Tibial nerve (tissue), 4 donors: Measurements from ENCODE around the gene SLIT3. TPM values are rescaled to one million over a fixed set of nuclear protein-coding genes. Genes with fewer than 3 reads are reported as not detected.

Experiments used
- DNase-seq, 2 donors: peaks; one replicate each; pipeline ENCODE4 v3.0.0-alpha.2; 2019; ENCODE audit warnings: low spot score in 2 of 2
- H3K27ac ChIP-seq, 4 donors: fragments of 200-600 bp; sonication (generic) in 3 of 4; one replicate each; pipeline ENCODE4 v1.5.1; 2017 to 2019; ENCODE audit warnings: mild to moderate bottlenecking in 1 of 4
- H3K27me3 ChIP-seq, 2 donors: fragments of 200-600 bp; sonication (generic) in 1 of 2; one replicate each; pipeline versions ENCODE4 v1.5.1 to v1.6.0; 2017 to 2019
- H3K36me3 ChIP-seq, 3 donors: fragments of 200-600 bp; sonication (generic); one replicate each; pipeline ENCODE4 v1.5.1; 2018 to 2019
- H3K4me1 ChIP-seq, 4 donors: fragments of 200-600 bp; sonication (generic) in 3 of 4; one replicate each; pipeline ENCODE4 v1.5.1; 2017 to 2019
- H3K4me3 ChIP-seq, 4 donors: fragments of 200-600 bp; sonication (generic) in 3 of 4; one replicate each; pipeline ENCODE4 v1.5.1; 2017 to 2019; ENCODE audit warnings: mild to moderate bottlenecking in 1 of 4, moderate library complexity in 1 of 4
- H3K9me3 ChIP-seq, 4 donors: fragments of 200-600 bp; sonication (generic) in 3 of 4; one replicate each; pipeline ENCODE4 v1.5.1; 2017 to 2019
- EP300 ChIP-seq, 2 donors: sonication (generic); formaldehyde crosslinking; IDR thresholded peaks; one replicate each; pipeline ENCODE4 v1.6.1; 2017; ENCODE audit warnings: antibody characterized with exemption in 2 of 2, mild to moderate bottlenecking in 1 of 2
- POLR2A ChIP-seq, 2 donors: fragments of 450-650 bp; IDR thresholded peaks; one replicate each; pipeline ENCODE4 v1.6.1; 2017; ENCODE audit warnings: antibody characterized with exemption in 2 of 2, mild to moderate bottlenecking in 2 of 2, moderate library complexity in 2 of 2
- WGBS, 2 donors: methylation state at CpG; one replicate each; pipeline ENCODE4 v1.1.5; 2018; 5-methylcytosine and 5-hydroxymethylcytosine counted together
- total RNA-seq, 4 donors: library from RNA; depleted of rRNA; stranded (reverse); fragments of >200 nt; gene quantifications; one replicate each; pipeline ENCODE4 v1.1.0, GENCODE V29; 2016
- TF ChIP-seq, protein P1 (sequence below), 5 experiments: fragments of 200-600 bp in 3 of 5; fragments of 450-650 bp in 2 of 5; sonication (generic) in 3 of 5; IDR thresholded peaks; one replicate each; pipeline ENCODE4 v1.5.1; 2016 to 2019; ENCODE audit warnings: antibody characterized with exemption in 5 of 5, mild to moderate bottlenecking in 3 of 5, moderate library complexity in 2 of 5

The SLIT3 gene
- total RNA-seq, 4 donors from 2014 or later, result 16.6 to 39.0 (median 20.2) TPM

DNA sequence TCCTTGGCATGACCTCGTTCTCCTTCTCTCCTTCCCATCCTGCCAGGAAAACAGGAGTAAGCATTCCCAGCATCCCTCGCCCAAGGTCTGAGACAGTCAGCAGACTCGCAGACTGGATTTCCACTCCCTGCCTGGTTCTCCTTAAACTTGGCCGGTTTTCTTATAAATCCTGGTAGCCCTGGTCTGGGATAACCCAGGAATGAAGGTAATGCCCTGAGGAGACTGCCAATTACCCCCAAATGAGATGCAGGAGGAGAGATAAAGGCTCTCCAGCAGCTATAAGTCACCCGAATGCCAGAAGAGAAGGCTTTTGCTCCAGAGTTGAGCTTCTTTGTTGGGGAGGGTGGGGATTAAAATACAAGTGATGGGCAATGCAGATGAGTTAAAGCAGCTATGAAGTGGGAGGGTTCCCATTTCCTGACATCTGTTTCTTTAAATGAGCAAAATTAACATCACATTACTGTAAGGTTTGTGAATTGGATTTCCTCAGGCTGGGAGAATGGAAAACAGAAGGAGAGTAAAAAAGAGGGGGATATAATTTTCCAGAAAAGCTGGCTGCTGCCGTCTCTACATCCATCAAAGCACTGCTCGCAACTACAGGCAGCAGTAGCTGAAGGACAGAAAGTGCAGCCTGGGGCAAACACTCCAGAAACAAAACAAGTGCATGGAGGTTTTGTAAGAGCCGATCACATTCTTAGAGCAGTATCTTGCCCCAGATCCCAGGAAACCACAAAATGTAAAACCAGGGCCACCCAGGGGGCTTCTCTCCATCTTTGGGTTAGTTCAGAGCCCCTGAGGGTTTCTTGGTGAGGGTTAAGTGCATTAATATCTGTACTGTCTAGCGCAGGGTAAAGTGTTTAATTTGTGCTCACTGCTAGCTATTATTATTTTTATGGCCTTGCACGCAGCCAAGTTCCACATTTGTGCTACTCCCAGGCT lies 544.2 kb downstream of the SLIT3 start:
- Histone ChIP-seq H3K4me3 (no peak overlapping the region), H3K27ac (no peak overlapping the region), H3K4me1 (no peaks in the 10 kb centered on the region), H3K9me3 (no peaks in the 10 kb centered on the region), H3K27me3 (no peaks in the 10 kb centered on the region), H3K36me3 (no peaks in the 10 kb centered on the region)
- WGBS, 2 donors, result 68 to 80% methylated on average over 10 of the region's 10 CpGs
- TF ChIP-seq EP300 (IDR thresholded peaks at IDR 0.05) (no peak), POLR2A (IDR thresholded peaks at IDR 0.05) (no peak)
- DNase-seq, result no peak

DNA sequence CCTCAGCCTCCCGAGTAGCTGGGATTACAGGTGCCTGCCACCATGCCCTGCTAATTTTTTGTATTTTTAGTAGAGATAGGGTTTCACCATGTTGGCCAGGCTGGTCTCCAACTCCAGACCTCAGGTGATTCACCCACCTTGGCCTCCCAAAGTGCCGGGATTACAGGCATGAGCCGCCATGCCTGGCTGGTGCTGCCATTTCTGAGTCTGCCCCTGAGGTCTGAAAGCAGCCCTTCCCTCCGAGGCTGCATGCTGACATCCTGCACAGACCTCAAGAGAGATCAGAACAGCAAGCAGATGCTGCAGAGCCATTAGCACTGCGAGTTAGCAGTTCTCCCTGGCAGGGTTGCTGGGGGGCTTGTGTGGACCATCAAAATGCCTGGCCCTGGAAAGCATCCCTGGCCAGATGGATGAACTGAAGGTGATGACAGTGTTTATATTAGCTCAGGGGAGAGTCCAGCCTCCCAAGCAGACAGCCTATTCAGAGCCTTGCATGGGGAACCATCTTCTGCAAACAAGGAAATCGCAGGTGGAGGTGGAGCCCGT lies 545.3 kb downstream of the SLIT3 start:
- H3K36me3 ChIP-seq, result no peaks in the 10 kb centered on the region
- WGBS, 2 donors, result 87 to 88% methylated on average over 7 of the region's 7 CpGs

DNA sequence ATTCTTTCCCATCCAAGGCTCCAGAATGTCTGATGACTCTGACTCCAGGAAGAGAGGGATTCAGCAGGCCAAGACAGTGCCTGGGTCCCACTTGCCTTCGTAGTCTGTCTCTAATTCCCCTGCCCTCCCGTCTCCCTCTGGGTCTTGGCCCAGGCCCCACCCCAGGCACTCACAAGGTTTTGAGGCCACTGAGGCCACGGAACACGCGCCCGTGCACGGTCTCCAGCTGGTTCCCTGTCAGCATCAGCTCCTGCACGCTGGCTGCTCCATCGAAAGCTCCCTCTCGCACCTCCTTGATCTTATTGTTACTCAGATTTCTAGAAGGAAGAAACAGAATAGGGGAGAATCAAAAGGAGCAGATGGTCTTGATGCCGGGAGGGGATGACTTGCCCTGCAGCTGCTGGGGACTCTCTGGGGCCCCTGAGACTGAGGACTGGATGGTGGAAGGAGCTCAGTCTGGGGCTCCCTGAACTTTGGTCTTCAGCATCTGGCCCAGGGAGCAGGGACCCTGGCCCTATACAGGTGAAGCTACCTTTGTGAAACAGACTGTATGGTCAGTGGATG lies 547.2 kb downstream of the SLIT3 start:
- no peak for DNase-seq
- TF ChIP-seq EP300 (IDR thresholded peaks at IDR 0.05) (no peak), POLR2A (IDR thresholded peaks at IDR 0.05) (no peak)
- TF ChIP-seq, protein P1, sequence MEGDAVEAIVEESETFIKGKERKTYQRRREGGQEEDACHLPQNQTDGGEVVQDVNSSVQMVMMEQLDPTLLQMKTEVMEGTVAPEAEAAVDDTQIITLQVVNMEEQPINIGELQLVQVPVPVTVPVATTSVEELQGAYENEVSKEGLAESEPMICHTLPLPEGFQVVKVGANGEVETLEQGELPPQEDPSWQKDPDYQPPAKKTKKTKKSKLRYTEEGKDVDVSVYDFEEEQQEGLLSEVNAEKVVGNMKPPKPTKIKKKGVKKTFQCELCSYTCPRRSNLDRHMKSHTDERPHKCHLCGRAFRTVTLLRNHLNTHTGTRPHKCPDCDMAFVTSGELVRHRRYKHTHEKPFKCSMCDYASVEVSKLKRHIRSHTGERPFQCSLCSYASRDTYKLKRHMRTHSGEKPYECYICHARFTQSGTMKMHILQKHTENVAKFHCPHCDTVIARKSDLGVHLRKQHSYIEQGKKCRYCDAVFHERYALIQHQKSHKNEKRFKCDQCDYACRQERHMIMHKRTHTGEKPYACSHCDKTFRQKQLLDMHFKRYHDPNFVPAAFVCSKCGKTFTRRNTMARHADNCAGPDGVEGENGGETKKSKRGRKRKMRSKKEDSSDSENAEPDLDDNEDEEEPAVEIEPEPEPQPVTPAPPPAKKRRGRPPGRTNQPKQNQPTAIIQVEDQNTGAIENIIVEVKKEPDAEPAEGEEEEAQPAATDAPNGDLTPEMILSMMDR (IDR thresholded peaks at IDR 0.05), result no peak
- Histone ChIP-seq H3K4me3 (no peak overlapping the region), H3K27ac (no peak overlapping the region), H3K36me3 (peaks cover 0 to 6% (median 0%) of the 10 kb centered on the region in 3 donors), H3K27me3 (no peaks in the 10 kb centered on the region), H3K4me1 (no peaks in the 10 kb centered on the region), H3K9me3 (no peaks in the 10 kb centered on the region)
- 86 to 90% methylated on average over 11 of the region's 11 CpGs for WGBS, 2 donors

More for the DNA sequence above, 545.3 kb downstream of the SLIT3 start:
- Histone ChIP-seq H3K27me3 (no peaks in the 10 kb centered on the region), H3K4me1 (no peaks in the 10 kb centered on the region), H3K4me3 (no peak overlapping the region), H3K9me3 (no peaks in the 10 kb centered on the region), H3K27ac (no peak overlapping the region)
- TF ChIP-seq, protein P1 (IDR thresholded peaks at IDR 0.05), result no peak
- TF ChIP-seq EP300 (IDR thresholded peaks at IDR 0.05) (no peak), POLR2A (IDR thresholded peaks at IDR 0.05) (no peak)
- DNase-seq, result no peak

DNA sequence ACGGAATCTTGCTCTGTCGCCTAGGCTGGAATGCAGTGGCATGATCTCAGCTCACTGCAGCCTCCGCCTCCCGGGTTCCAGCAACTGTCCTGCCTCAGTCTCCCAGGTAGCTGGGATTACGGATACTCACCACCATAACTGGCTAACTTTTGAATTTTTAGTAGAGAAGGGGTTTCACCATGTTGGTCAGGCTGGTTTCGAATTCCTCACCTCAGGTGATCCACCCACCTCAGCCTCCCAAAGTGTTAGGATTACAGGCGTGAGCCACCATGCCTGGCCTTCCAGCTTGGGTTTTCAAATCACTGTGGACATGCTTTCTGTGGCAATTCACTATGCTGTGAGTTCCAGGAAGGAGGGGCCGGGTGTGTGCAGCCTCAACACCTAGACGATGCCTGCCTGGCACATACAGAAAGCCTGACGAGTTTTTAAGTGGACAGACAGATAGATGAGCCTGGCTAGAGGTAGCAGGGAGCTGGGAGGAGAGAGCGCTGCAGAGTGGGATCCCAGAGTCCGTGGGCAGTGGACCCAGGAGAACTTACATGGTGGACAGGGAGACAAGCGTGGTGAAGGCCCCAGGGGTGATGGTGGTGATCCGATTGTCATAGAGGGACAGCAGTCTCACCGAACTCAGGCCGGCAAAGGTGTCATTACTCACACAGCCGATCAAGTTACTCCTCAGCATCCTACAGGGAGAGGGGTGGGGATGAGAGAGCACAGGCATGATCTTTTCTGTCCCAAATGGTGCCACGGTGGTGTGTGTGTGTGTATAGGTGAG lies 548.3 kb downstream of the SLIT3 start:
- Histone ChIP-seq H3K4me3 (no peak overlapping the region), H3K27me3 (no peaks in the 10 kb centered on the region), H3K36me3 (peaks cover 0 to 6% (median 0%) of the 10 kb centered on the region in 3 donors), H3K27ac (no peak overlapping the region), H3K9me3 (no peaks in the 10 kb centered on the region), H3K4me1 (no peaks in the 10 kb centered on the region)
- 89 to 94% methylated on average over 18 of the region's 18 CpGs for WGBS, 2 donors
- no peak for DNase-seq
- TF ChIP-seq, protein P1 (IDR thresholded peaks at IDR 0.05), result no peak
- TF ChIP-seq EP300 (IDR thresholded peaks at IDR 0.05), result no peak
- TF ChIP-seq POLR2A (IDR thresholded peaks at IDR 0.05), result no peak

DNA sequence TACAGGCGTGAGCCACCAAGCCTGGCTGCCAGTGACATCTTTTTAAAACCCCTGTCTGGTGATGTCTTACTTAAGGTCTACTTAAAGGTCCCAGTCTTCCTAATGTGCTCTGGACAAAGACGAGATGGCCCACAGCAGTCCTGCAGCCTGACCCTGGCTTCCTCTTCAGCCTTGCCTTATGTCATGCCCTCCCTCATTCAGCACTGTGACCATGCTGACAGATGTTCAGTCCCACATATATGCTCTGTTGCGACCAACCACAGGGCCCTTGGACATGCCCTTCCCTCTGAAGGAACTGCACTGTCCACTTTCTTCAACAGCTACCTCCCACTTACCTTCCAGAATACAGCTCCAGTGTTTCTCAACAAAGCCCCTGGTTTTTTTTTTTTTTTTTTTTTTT lies 548.9 kb downstream of the SLIT3 start:
- DNase-seq, result no peak
- Histone ChIP-seq H3K9me3 (no peaks in the 10 kb centered on the region), H3K27ac (no peak overlapping the region), H3K4me1 (no peaks in the 10 kb centered on the region), H3K4me3 (no peak overlapping the region), H3K27me3 (no peaks in the 10 kb centered on the region), H3K36me3 (peaks cover 0 to 6% (median 0%) of the 10 kb centered on the region in 3 donors)
- WGBS, 2 donors, result 97 to 100% methylated on average over 2 to 3 of the region's 3 CpGs
- no peak for TF ChIP-seq EP300 (IDR thresholded peaks at IDR 0.05)
- no peak for TF ChIP-seq POLR2A (IDR thresholded peaks at IDR 0.05)
- TF ChIP-seq, protein P1 (IDR thresholded peaks at IDR 0.05), result no peak
